ENCODE measurements around the gene ATP6AP1. TPM values are rescaled to one million over a fixed set of nuclear protein-coding genes. Genes with fewer than 3 reads are reported as not detected.

ATP6AP1 gene
- total RNA-seq = 136 and 145 TPM in 2 replicates
- polyA plus RNA-seq = 322 and 393 TPM in 2 replicates
- polyA plus RNA-seq (2011; cell fraction: cytosol; rRNA removed) = 180 and 185 TPM in 2 replicates
- polyA plus RNA-seq (2011; cell fraction: nucleus; rRNA removed) = 130 and 132 TPM in 2 replicates
- 147 and 167 TPM in 2 replicates for polyA plus RNA-seq (2012)
- polyA minus RNA-seq = 155 and 168 TPM in 2 replicates
- 80.7 TPM for polyA minus RNA-seq (2011; cell fraction: cytosol; rRNA and poly(A)+ RNA removed)
- 33.2 and 34.9 TPM in 2 replicates for polyA minus RNA-seq (2011; cell fraction: nucleus; rRNA and poly(A)+ RNA removed)
- Bru-seq, nascent RNA = percentile 60 among the genes with signal in this experiment
- BruChase-seq, experiment 1, labeled RNA remaining after a 6-hour chase = percentile 93 among the genes with signal in this experiment
- percentile 80 among the genes with signal in this experiment for BruChase-seq, experiment 2, labeled RNA remaining after a 2-hour chase
- long read RNA-seq, transcript ATP6AP1-201 (10 exons, 2,099 nt) = major isoform, 159 of 185 reads
- long read RNA-seq, partial matches to known transcripts = 23 of 185 reads
- long read RNA-seq, other reads (novel, unspliced or antisense) = 3 of 185 reads

GRCh38 chrX:154428176-154429171 lies at the start of gene ATP6AP1:
Gene ATP6AP1, plus strand, starts transcription at chrX:154428677. Its CDS starts 16 bp downstream, at chrX:154428693.
- ChIA-PET POLR2A (interaction anchor here (0.6 kb wide), 1 partner anchor 32 kb away, joined by 3 read pairs; no protein-coding TSS in a partner anchor), CTCF (interaction anchor here (1.3 kb wide), 1 partner anchor 17 kb away, joined by 3 read pairs; no protein-coding TSS in a partner anchor)
- peak within 1 kb of the TSS; percentile 44 to 78 (median 73) for H3K4me3 ChIP-seq (replicated peaks in 1 of 3; ENCODE audit: insufficient read depth in 1 of 3, low read depth in 1 of 3, low read length in 3 of 3)
- no peaks in the 10 kb centered on the region for H3K9me3 ChIP-seq (replicated peaks; ENCODE audit: control insufficient read depth, insufficient read depth, low read length)
- H3K9ac ChIP-seq (replicated peaks; ENCODE audit: extremely low read depth, insufficient read depth, low read length) = peak within 1 kb of the TSS; percentile 48
- peak within 1 kb of the TSS; percentile 1 for H2AFZ ChIP-seq (ENCODE audit: low read depth, low read length)
- peak; percentile 99 for FAIRE-seq
- intact Hi-C loops (cut with micrococcal nuclease) = loop anchor here (1.0 to 5.0 kb wide), 2 partner anchors 19 to 89 kb away; partner anchors contain the start of genes DNASE1L1 and FAM3A
- dilution Hi-C loops (cut with MboI; ENCODE audit: extremely low pct_ligation_motif_present, low sequenced_read_pairs) = no loop called here
- peak; percentile 93 for DNase-seq (ENCODE audit: low read depth, low spot score)
- peaks cover 2 to 16% of the 10 kb centered on the region in 2 experiments for H3K36me3 ChIP-seq (ENCODE audit: control insufficient read depth in 2 of 2, extremely low read depth in 1 of 2, insufficient read depth in 2 of 2, low read length in 2 of 2)
- H3K27ac ChIP-seq (ENCODE audit: insufficient read depth, low read depth, low read length) = peak within 1 kb of the TSS; percentile 43
- H3K4me1 ChIP-seq (ENCODE audit: control insufficient read depth, extremely low read depth, insufficient read depth, low read length) = peaks cover 28% of the 10 kb centered on the region
- peak within 1 kb of the TSS; percentile 82 for H3K4me2 ChIP-seq (ENCODE audit: insufficient read depth, low read length)
- no peaks in the 10 kb centered on the region for H3K9me1 ChIP-seq (replicated peaks; ENCODE audit: control insufficient read depth, extremely low read depth, insufficient read depth, low read length)
- TF ChIP-seq FOS (IDR thresholded peaks at IDR 0.05; ENCODE audit: borderline replicate concordance, insufficient read depth, low read length) (no peak), MAX (IDR thresholded peaks at IDR 0.05; ENCODE audit: insufficient read depth, insufficient read length) (no peak), POLR2AphosphoS5 (IDR thresholded peaks at IDR 0.05; ENCODE audit: insufficient read depth, low read depth, low read length) (peak; percentile 71), JUN (IDR thresholded peaks at IDR 0.05; ENCODE audit: borderline replicate concordance, insufficient read depth, insufficient read length, low read depth) (no peak), MYC (IDR thresholded peaks at IDR 0.05; ENCODE audit: low read depth, low read length) (no peak), GATA2 (IDR thresholded peaks at IDR 0.05; ENCODE audit: insufficient read depth, insufficient read length, low read depth, low read length) (no peak), CTCF (IDR thresholded peaks at IDR 0.05; ENCODE audit: extremely low read depth in 1 of 2, insufficient read depth in 1 of 2, low read depth in 1 of 2, low read length in 2 of 2) (no peak), POLR2A (IDR thresholded peaks at IDR 0.05; ENCODE audit: low read depth, low read length) (peak; percentile 51), EZH2 (IDR thresholded peaks at IDR 0.05; ENCODE audit: borderline replicate concordance, low read depth, low read length, severe bottlenecking) (no peak)
- no peaks in the 10 kb centered on the region for H3K27me3 ChIP-seq (ENCODE audit: control insufficient read depth in 2 of 2, insufficient read depth in 2 of 2, low read length in 2 of 2)
- no peaks in the 10 kb centered on the region for H4K20me1 ChIP-seq (replicated peaks; ENCODE audit: control insufficient read depth, extremely low read depth, insufficient read depth, low read length)
- BruUV-seq (replicated peaks) = TSS peak; percentile 71
- peaks cover 23% of the 10 kb centered on the region for H3K79me2 ChIP-seq (ENCODE audit: control insufficient read depth, insufficient read depth, low read length)
